ENCODE data around the gene NFE2L3.
"Not testable (repeated sequence)": the region's sequence is repeated elsewhere in the genome, so short reads cannot be mapped to it uniquely, and the experiment has no call there.

NFE2L3 gene

GRCh38 chr7:26143298-26144048 lies 8.5 kb upstream of the NFE2L3 start:
- H3K9me3 ChIP-seq (ENCODE audit: severe bottlenecking), result no peaks in the 10 kb centered on the region
- no peak for TF ChIP-seq CTCF (IDR thresholded peaks at IDR 0.05; ENCODE audit: low read depth, low read length)
- no peak for DNase-seq
- no peak overlapping the region for H3K4me3 ChIP-seq (ENCODE audit: low read depth, low read length)
- H3K27me3 ChIP-seq (ENCODE audit: insufficient read depth, low read depth, severe bottlenecking), result no peaks in the 10 kb centered on the region
- H3K27ac ChIP-seq, result no peak overlapping the region
- H3K36me3 ChIP-seq, result no peaks in the 10 kb centered on the region

GRCh38 chr7:26144184-26145080 lies 7.6 kb upstream of the NFE2L3 start:
- TF ChIP-seq CTCF (IDR thresholded peaks at IDR 0.05; ENCODE audit: low read depth, low read length), result no peak
- no peaks in the 10 kb centered on the region for H3K9me3 ChIP-seq (ENCODE audit: severe bottlenecking)
- DNase-seq, result no peak
- H3K36me3 ChIP-seq, result no peaks in the 10 kb centered on the region
- H3K27me3 ChIP-seq (ENCODE audit: insufficient read depth, low read depth, severe bottlenecking), result no peaks in the 10 kb centered on the region
- H3K4me3 ChIP-seq (ENCODE audit: low read depth, low read length), result no peak overlapping the region
- no peak overlapping the region for H3K27ac ChIP-seq

- no peaks in the 10 kb centered on the region for H3K36me3 ChIP-seq
- H3K4me3 ChIP-seq (ENCODE audit: low read depth, low read length), result no peak overlapping the region
- no peaks in the 10 kb centered on the region for H3K27me3 ChIP-seq (ENCODE audit: insufficient read depth, low read depth, severe bottlenecking)
- TF ChIP-seq CTCF (IDR thresholded peaks at IDR 0.05; ENCODE audit: low read depth, low read length), result no peak
- H3K9me3 ChIP-seq (ENCODE audit: severe bottlenecking), result no peaks in the 10 kb centered on the region
- no peak overlapping the region for H3K27ac ChIP-seq
- DNase-seq, result no peak
These were observed 6.8 kb upstream of the NFE2L3 start for GRCh38 chr7:26145238-26145637.

- no peak overlapping the region for H3K27ac ChIP-seq
- TF ChIP-seq CTCF (IDR thresholded peaks at IDR 0.05; ENCODE audit: low read depth, low read length), result no peak
- no peaks in the 10 kb centered on the region for H3K36me3 ChIP-seq
- no peaks in the 10 kb centered on the region for H3K9me3 ChIP-seq (ENCODE audit: severe bottlenecking)
- H3K4me3 ChIP-seq (ENCODE audit: low read depth, low read length), result no peak overlapping the region
- DNase-seq, result no peak
- no peaks in the 10 kb centered on the region for H3K27me3 ChIP-seq (ENCODE audit: insufficient read depth, low read depth, severe bottlenecking)
These were observed 5.0 kb upstream of the NFE2L3 start for GRCh38 chr7:26147030-26147429.

GRCh38 chr7:26147646-26148306 lies 4.2 kb upstream of the NFE2L3 start:
- not testable (repeated sequence) for H3K9me3 ChIP-seq (ENCODE audit: severe bottlenecking); H3K36me3 ChIP-seq; H3K27ac ChIP-seq; H3K27me3 ChIP-seq (ENCODE audit: insufficient read depth, low read depth, severe bottlenecking); H3K4me3 ChIP-seq (ENCODE audit: low read depth, low read length)
- peak; percentile 58 for DNase-seq

- H3K9me3 ChIP-seq (ENCODE audit: severe bottlenecking); DNase-seq; H3K27ac ChIP-seq; H3K36me3 ChIP-seq; H3K4me3 ChIP-seq (ENCODE audit: low read depth, low read length); H3K27me3 ChIP-seq (ENCODE audit: insufficient read depth, low read depth, severe bottlenecking): not testable (repeated sequence)
These were observed 3.7 kb upstream of the NFE2L3 start for GRCh38 chr7:26148307-26148700.

Data from WERI-Rb-1 (cell line).